CD14-positive monocyte (primary cell): ENCODE data around the gene MPC1L. TPM values are rescaled to one million over a fixed set of nuclear protein-coding genes. Genes with fewer than 3 reads are reported as not detected.

Experiments used
- DNase-seq, 3 donors: peaks; one replicate each; pipeline ENCODE4 v3.0.0-alpha.2; 2011 to 2022
- H2AFZ ChIP-seq: 2 replicates; pipeline ENCODE4 v1.6.0; 2012; ENCODE audit warnings: mild to moderate bottlenecking, low read depth, low read length, inconsistent platforms; ENCODE audit not compliant: insufficient read depth, poor library complexity, severe bottlenecking
- H3K27ac ChIP-seq, 2 donors: 1 replicate in 1 of 2; 2 replicates in 1 of 2; pipeline ENCODE4 v1.5.1; 2012 to 2013; ENCODE audit warnings: low read length in 2 of 2, control low read depth in 1 of 2, inconsistent platforms in 1 of 2, low read depth in 1 of 2, mild to moderate bottlenecking in 1 of 2
- H3K27me3 ChIP-seq, 2 donors: one replicate each; pipeline versions ENCODE4 v1.6.0 to v1.6.1; 2011 to 2013; ENCODE audit warnings: low read length in 2 of 2; ENCODE audit not compliant: control insufficient read depth in 2 of 2, insufficient read depth in 2 of 2
- H3K36me3 ChIP-seq, 2 donors: replicated peaks in 1 of 2; 1 replicate in 1 of 2; 2 replicates in 1 of 2; pipeline versions ENCODE4 v1.5.1 to v1.6.1; 2012 to 2013; ENCODE audit warnings: low read length in 2 of 2, control low read depth in 1 of 2, inconsistent platforms in 1 of 2, mild to moderate bottlenecking in 1 of 2; ENCODE audit not compliant: insufficient read depth in 2 of 2, control insufficient read depth in 1 of 2
- H3K4me1 ChIP-seq, 2 donors: 1 replicate in 1 of 2; 2 replicates in 1 of 2; pipeline versions ENCODE4 v1.5.1 to v1.6.1; 2012 to 2013; ENCODE audit warnings: low read length in 2 of 2, control low read depth in 1 of 2, inconsistent platforms in 1 of 2, mild to moderate bottlenecking in 1 of 2, moderate library complexity in 1 of 2; ENCODE audit not compliant: insufficient read depth in 2 of 2, control insufficient read depth in 1 of 2
- H3K4me2 ChIP-seq: replicated peaks from 2 replicates; pipeline ENCODE3; 2012; ENCODE audit warnings: low read length, moderate library complexity, mild to moderate bottlenecking; ENCODE audit not compliant: poor library complexity, severe bottlenecking; ENCODE audit errors: extremely low read depth
- H3K4me3 ChIP-seq, 3 experiments: fragments of 200-600 bp in 1 of 3; sonication (generic) in 1 of 3; replicated peaks in 1 of 3; 1 replicate in 2 of 3; 2 replicates in 1 of 3; pipeline ENCODE4 v1.5.1; 2011 to 2013; ENCODE audit warnings: low read length in 3 of 3, mild to moderate bottlenecking in 3 of 3, control low read depth in 2 of 3, low read depth in 2 of 3, inconsistent platforms in 1 of 3, moderate library complexity in 1 of 3
- H3K79me2 ChIP-seq: 2 replicates; pipeline ENCODE4 v1.6.0; 2012; ENCODE audit warnings: mild to moderate bottlenecking, control low read depth, inconsistent platforms, low read length, moderate library complexity; ENCODE audit not compliant: insufficient read depth
- H3K9ac ChIP-seq: 2 replicates; pipeline ENCODE4 v1.6.0; 2017; ENCODE audit warnings: low read length, mild to moderate bottlenecking; ENCODE audit not compliant: insufficient read depth, poor library complexity, severe bottlenecking
- H3K9me3 ChIP-seq, 2 donors: replicated peaks in 1 of 2; 1 replicate in 1 of 2; 2 replicates in 1 of 2; pipeline versions ENCODE4 v1.5.1 to v1.6.1; 2012 to 2013; ENCODE audit warnings: low read length in 2 of 2, control low read depth in 1 of 2; ENCODE audit not compliant: control insufficient read depth in 1 of 2, insufficient read depth in 1 of 2
- H4K20me1 ChIP-seq: 2 replicates; pipeline ENCODE4 v1.6.0; 2012; ENCODE audit warnings: mild to moderate bottlenecking, low read length, control low read depth, moderate library complexity; ENCODE audit not compliant: insufficient read depth
- H3K27ac Mint-ChIP-seq, 7 donors: one replicate each; pipeline ENCODE4 v1.8.0; 2020; ENCODE audit warnings: mild to moderate bottlenecking in 7 of 7, mixed read lengths in 7 of 7, moderate library complexity in 6 of 7, inconsistent platforms in 2 of 7
- H3K27me3 Mint-ChIP-seq, 3 donors: one replicate each; pipeline ENCODE4 v1.8.0; 2021 to 2022; ENCODE audit warnings: low read depth in 3 of 3, mild to moderate bottlenecking in 3 of 3, mixed read lengths in 3 of 3, moderate library complexity in 3 of 3, inconsistent platforms in 1 of 3
- H3K36me3 Mint-ChIP-seq, 2 donors: one replicate each; pipeline ENCODE4 v1.8.0; 2020; ENCODE audit warnings: mixed read lengths in 2 of 2, inconsistent platforms in 1 of 2, mild to moderate bottlenecking in 1 of 2
- H3K4me1 Mint-ChIP-seq: one replicate; pipeline ENCODE4 v1.8.0; 2020; ENCODE audit warnings: mild to moderate bottlenecking, mixed read lengths
- H3K4me3 Mint-ChIP-seq, 2 donors: one replicate each; pipeline ENCODE4 v1.8.0; 2020; ENCODE audit warnings: mild to moderate bottlenecking in 2 of 2, mixed read lengths in 2 of 2, moderate library complexity in 1 of 2
- H3K9me3 Mint-ChIP-seq, 7 donors: one replicate each; pipeline ENCODE4 v1.8.0; 2020 to 2022; ENCODE audit warnings: mixed read lengths in 7 of 7, mild to moderate bottlenecking in 6 of 7, moderate library complexity in 6 of 7, inconsistent platforms in 2 of 7
- WGBS: methylation state at CpG from one replicate; pipeline ENCODE4 v1.1.5; 2013; ENCODE audit warnings: missing lambda C conversion rate; ENCODE audit not compliant: insufficient coverage; 5-methylcytosine and 5-hydroxymethylcytosine counted together
- intact Hi-C, 2 donors: fragments of 100-400 bp; cut with micrococcal nuclease; formaldehyde crosslinking; loops; one replicate each; pipeline versions ENCODE4 v1.15.0 to v1.15.1; 2023
- polyA plus RNA-seq, 3 donors: library from polyadenylated mRNA; depleted of rRNA in 1 of 3; unstranded in 2 of 3; stranded (reverse) in 1 of 3; fragments of 300-500 nt in 2 of 3; fragments of >200 nt in 1 of 3; fragmentation: Illumina TruSeq in 2 of 3; gene quantifications; 1 replicate in 2 of 3; 2 replicates in 1 of 3; pipeline ENCODE4 v1.2.3, GENCODE V29; 2012 to 2021
- TF ChIP-seq, protein P1 (sequence below): fragments of 200-600 bp; IDR thresholded peaks from one replicate; pipeline ENCODE4 v1.8.0; 2022; ENCODE audit warnings: antibody characterized with exemption, mild to moderate bottlenecking

Gene MPC1L
- polyA plus RNA-seq, 3 donors: not detected

GRCh38 chrX:40647307-40648197 is 24.3 kb downstream of the MPC1L start, which contains the start of gene CXorf38:
Gene CXorf38, minus strand, starts transcription at chrX:40647561. Its CDS starts 41 bp downstream, at chrX:40647520.
- Mint-ChIP-seq H3K27me3 (peaks cover 0 to 19% (median 0%) of the 10 kb centered on the region in 3 donors), H3K4me1 (peaks cover 28% of the 10 kb centered on the region), H3K9me3 (peaks cover 0 to 4% (median 0%) of the 10 kb centered on the region in 7 donors), H3K36me3 (peaks cover 13 to 20% of the 10 kb centered on the region in 2 donors), H3K27ac (peak within 1 kb of the TSS; percentile 80 to 96 (median 94)), H3K4me3 (peak within 1 kb of the TSS; percentile 94)
- Histone ChIP-seq H3K79me2 (peaks cover 40% of the 10 kb centered on the region), H3K9me3 (no peaks in the 10 kb centered on the region), H3K4me1 (peaks cover 24 to 51% of the 10 kb centered on the region in 2 donors), H3K9ac (peak within 1 kb of the TSS; percentile 86), H3K27ac (peak within 1 kb of the TSS; percentile 75 to 87), H3K4me2 (peak within 1 kb of the TSS; percentile 81), H2AFZ (peak within 1 kb of the TSS; percentile 79), H4K20me1 (peaks cover 42% of the 10 kb centered on the region), H3K4me3 (peak within 1 kb of the TSS; percentile 88 to 98 (median 90)), H3K36me3 (peaks cover 0 to 13% of the 10 kb centered on the region in 2 donors), H3K27me3 (peaks cover 0 to 5% of the 10 kb centered on the region in 2 donors)
- TF ChIP-seq, protein P1, sequence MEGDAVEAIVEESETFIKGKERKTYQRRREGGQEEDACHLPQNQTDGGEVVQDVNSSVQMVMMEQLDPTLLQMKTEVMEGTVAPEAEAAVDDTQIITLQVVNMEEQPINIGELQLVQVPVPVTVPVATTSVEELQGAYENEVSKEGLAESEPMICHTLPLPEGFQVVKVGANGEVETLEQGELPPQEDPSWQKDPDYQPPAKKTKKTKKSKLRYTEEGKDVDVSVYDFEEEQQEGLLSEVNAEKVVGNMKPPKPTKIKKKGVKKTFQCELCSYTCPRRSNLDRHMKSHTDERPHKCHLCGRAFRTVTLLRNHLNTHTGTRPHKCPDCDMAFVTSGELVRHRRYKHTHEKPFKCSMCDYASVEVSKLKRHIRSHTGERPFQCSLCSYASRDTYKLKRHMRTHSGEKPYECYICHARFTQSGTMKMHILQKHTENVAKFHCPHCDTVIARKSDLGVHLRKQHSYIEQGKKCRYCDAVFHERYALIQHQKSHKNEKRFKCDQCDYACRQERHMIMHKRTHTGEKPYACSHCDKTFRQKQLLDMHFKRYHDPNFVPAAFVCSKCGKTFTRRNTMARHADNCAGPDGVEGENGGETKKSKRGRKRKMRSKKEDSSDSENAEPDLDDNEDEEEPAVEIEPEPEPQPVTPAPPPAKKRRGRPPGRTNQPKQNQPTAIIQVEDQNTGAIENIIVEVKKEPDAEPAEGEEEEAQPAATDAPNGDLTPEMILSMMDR: no peak
- peak; percentile 85 to 91 (median 88) for DNase-seq
- WGBS: 4% methylated on average over 32 of the region's 66 CpGs
- intact Hi-C loops: loop anchor here (10.0 kb wide), 3 partner anchors 63 to 103 kb away; partner anchors contain the start of genes ATP6AP2 (in 1 of the 2) and MED14 (in 1 of the 2)

DNA sequence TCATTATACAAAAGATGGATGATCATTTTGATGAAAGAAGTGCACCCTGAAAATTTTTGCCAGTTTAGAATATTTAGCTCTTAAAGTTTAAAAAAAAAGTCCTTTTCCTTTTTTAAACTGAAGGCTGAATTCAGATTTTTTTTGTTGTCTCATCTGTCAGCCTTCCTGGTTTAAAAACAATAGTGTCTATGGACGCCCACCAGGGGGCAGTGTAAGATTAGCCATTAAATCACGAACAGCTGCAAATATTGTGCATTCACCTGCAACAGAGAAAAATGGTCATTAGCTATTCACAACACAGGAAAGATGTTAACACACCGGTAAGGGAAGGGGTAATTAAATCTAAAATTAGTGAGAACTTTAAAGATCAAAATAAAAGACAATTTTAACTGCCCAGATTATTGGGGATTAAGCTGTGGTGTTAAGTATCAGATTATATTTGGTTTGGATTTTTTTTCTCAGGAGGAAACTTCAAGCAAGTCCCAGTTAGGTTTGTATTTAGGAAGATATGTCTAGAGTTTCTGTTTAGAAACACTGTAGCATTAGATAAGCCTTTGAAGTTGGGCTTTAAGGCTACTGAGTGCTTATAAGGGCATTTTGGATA is 28.5 kb downstream of the MPC1L start:
- H3K9ac ChIP-seq: no peak overlapping the region
- peak; percentile 54 to 59 (median 55) for DNase-seq
- H3K9me3 ChIP-seq: no peaks in the 10 kb centered on the region
- intact Hi-C loops: loop anchor here (10.0 kb wide), 2 partner anchors 83 to 143 kb away; partner anchors contain the start of gene MED14 (in 1 of the 2)
- peaks cover 0 to 24% (median 0%) of the 10 kb centered on the region in 3 donors for H3K27me3 Mint-ChIP-seq
- peaks cover 0 to 30% of the 10 kb centered on the region in 2 donors for H3K27me3 ChIP-seq
- H3K4me3 Mint-ChIP-seq: no peak overlapping the region
- peaks cover 20 to 51% of the 10 kb centered on the region in 2 donors for H3K36me3 ChIP-seq
- H2AFZ ChIP-seq: no peak overlapping the region
- WGBS: no CpG with 5 or more reads among the region's 3 CpGs
- H3K79me2 ChIP-seq: peaks cover 6% of the 10 kb centered on the region
- TF ChIP-seq, protein P1: peak; percentile 64
- peaks cover 5 to 10% of the 10 kb centered on the region in 2 donors for H3K4me1 ChIP-seq
- H3K4me1 Mint-ChIP-seq: no peaks in the 10 kb centered on the region
- peaks cover 5% of the 10 kb centered on the region for H4K20me1 ChIP-seq
- H3K36me3 Mint-ChIP-seq: peaks cover 32 to 41% of the 10 kb centered on the region in 2 donors
- H3K27ac ChIP-seq: no peak overlapping the region
- no peak overlapping the region for H3K4me2 ChIP-seq
- peak overlapping the region in 2 of 7 donors; percentile 2 to 53 for H3K27ac Mint-ChIP-seq
- peaks cover 0 to 1% (median 0%) of the 10 kb centered on the region in 7 donors for H3K9me3 Mint-ChIP-seq
- no peak overlapping the region for H3K4me3 ChIP-seq
